Neural cell (in vitro differentiated cells): ENCODE measurements around the gene HSDL2.

Experiments
- EP300 ChIP-seq: fragments of 450-650 bp; conservative IDR thresholded peaks from 2 replicates; pipeline ENCODE4 v1.6.1; 2014; ENCODE audit warnings: antibody characterized with exemption, mild to moderate bottlenecking, moderate library complexity; ENCODE audit not compliant: poor library complexity, severe bottlenecking
- EZH2 ChIP-seq: fragments of 200-600, 300-800 bp; shearing (Covaris generic), sonication (generic); IDR thresholded peaks from 2 replicates; pipeline ENCODE4 v1.6.1; 2014; ENCODE audit warnings: antibody characterized with exemption, low read length, borderline replicate concordance, mild to moderate bottlenecking; ENCODE audit not compliant: insufficient read depth, poor library complexity, severe bottlenecking
- RAD21 ChIP-seq: fragments of 450-650 bp; conservative IDR thresholded peaks from 2 replicates; pipeline ENCODE4 v1.6.1; 2014; ENCODE audit warnings: antibody characterized with exemption, mild to moderate bottlenecking, moderate library complexity
- SMC3 ChIP-seq: fragments of 450-650 bp; conservative IDR thresholded peaks from 2 replicates; pipeline ENCODE4 v1.6.1; 2014; ENCODE audit warnings: antibody characterized with exemption, mild to moderate bottlenecking, moderate library complexity; ENCODE audit not compliant: poor library complexity
- TF ChIP-seq, protein P1 (sequence below): fragments of 450-650 bp; IDR thresholded peaks from 2 replicates; pipeline ENCODE4 v1.5.1; 2014; ENCODE audit warnings: antibody characterized with exemption, mild to moderate bottlenecking, moderate library complexity; ENCODE audit not compliant: poor library complexity, severe bottlenecking
- TF ChIP-seq, protein P2 (sequence below): IDR thresholded peaks from 2 replicates; pipeline ENCODE4 v1.6.1; 2012; ENCODE audit warnings: borderline replicate concordance

DNA sequence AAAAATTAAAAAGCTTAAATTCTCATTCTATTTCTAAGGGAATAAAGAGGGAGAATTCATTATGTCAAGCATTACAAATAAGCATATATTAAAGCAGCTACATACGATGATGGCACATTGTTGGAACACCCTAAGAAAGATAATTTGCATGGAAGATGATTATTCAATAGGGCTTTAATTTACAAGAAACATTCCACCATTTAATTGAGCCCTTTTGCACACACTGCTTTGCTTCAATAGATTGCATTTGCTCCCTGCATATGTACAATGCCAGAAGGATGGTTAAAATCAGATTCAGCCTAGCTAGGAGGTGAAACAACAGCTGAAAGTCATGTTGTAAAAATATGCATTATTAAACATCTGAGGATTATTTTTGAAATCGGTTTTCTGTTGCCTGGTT, 128.5 kb downstream of the HSDL2 start:
- TF ChIP-seq EZH2 (no peak), EP300 (no peak), RAD21 (no peak), SMC3 (no peak)
- TF ChIP-seq, protein P1, sequence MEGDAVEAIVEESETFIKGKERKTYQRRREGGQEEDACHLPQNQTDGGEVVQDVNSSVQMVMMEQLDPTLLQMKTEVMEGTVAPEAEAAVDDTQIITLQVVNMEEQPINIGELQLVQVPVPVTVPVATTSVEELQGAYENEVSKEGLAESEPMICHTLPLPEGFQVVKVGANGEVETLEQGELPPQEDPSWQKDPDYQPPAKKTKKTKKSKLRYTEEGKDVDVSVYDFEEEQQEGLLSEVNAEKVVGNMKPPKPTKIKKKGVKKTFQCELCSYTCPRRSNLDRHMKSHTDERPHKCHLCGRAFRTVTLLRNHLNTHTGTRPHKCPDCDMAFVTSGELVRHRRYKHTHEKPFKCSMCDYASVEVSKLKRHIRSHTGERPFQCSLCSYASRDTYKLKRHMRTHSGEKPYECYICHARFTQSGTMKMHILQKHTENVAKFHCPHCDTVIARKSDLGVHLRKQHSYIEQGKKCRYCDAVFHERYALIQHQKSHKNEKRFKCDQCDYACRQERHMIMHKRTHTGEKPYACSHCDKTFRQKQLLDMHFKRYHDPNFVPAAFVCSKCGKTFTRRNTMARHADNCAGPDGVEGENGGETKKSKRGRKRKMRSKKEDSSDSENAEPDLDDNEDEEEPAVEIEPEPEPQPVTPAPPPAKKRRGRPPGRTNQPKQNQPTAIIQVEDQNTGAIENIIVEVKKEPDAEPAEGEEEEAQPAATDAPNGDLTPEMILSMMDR: no peak
- TF ChIP-seq, protein P2, sequence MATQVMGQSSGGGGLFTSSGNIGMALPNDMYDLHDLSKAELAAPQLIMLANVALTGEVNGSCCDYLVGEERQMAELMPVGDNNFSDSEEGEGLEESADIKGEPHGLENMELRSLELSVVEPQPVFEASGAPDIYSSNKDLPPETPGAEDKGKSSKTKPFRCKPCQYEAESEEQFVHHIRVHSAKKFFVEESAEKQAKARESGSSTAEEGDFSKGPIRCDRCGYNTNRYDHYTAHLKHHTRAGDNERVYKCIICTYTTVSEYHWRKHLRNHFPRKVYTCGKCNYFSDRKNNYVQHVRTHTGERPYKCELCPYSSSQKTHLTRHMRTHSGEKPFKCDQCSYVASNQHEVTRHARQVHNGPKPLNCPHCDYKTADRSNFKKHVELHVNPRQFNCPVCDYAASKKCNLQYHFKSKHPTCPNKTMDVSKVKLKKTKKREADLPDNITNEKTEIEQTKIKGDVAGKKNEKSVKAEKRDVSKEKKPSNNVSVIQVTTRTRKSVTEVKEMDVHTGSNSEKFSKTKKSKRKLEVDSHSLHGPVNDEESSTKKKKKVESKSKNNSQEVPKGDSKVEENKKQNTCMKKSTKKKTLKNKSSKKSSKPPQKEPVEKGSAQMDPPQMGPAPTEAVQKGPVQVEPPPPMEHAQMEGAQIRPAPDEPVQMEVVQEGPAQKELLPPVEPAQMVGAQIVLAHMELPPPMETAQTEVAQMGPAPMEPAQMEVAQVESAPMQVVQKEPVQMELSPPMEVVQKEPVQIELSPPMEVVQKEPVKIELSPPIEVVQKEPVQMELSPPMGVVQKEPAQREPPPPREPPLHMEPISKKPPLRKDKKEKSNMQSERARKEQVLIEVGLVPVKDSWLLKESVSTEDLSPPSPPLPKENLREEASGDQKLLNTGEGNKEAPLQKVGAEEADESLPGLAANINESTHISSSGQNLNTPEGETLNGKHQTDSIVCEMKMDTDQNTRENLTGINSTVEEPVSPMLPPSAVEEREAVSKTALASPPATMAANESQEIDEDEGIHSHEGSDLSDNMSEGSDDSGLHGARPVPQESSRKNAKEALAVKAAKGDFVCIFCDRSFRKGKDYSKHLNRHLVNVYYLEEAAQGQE: no peak
